Mesenchymal stem cell (in vitro differentiated cells and primary cell): Measurements from ENCODE around the gene POLR2J3.
"Not testable (repeated sequence)": the region's sequence is repeated elsewhere in the genome, so short reads cannot be mapped to it uniquely, and the experiment has no call there.

Experiments
- DNase-seq: peaks from one replicate; pipeline ENCODE4 v3.0.0-alpha.2; 2013
- H2AFZ ChIP-seq: one replicate; pipeline ENCODE4 v1.6.1; 2013; ENCODE audit warnings: low read depth, mild to moderate bottlenecking, control low read depth, inconsistent platforms, low read length, moderate library complexity
- H2AK5ac ChIP-seq: 2 replicates; pipeline ENCODE4 v1.6.1; 2013; ENCODE audit warnings: low read length, moderate library complexity, mild to moderate bottlenecking, inconsistent platforms; ENCODE audit not compliant: severe bottlenecking
- H2BK120ac ChIP-seq: one replicate; pipeline ENCODE4 v1.6.1; 2013; ENCODE audit warnings: low read depth, mild to moderate bottlenecking, inconsistent platforms, low read length, moderate library complexity
- H2BK12ac ChIP-seq, 2 experiments: one replicate each; pipeline ENCODE4 v1.6.1; 2013; ENCODE audit warnings: inconsistent platforms in 2 of 2, low read length in 2 of 2, mild to moderate bottlenecking in 2 of 2, moderate library complexity in 2 of 2, control low read depth in 1 of 2
- H2BK15ac ChIP-seq: one replicate; pipeline ENCODE4 v1.6.1; 2013; ENCODE audit warnings: mild to moderate bottlenecking, low read depth, inconsistent platforms; ENCODE audit not compliant: poor library complexity, severe bottlenecking
- H2BK5ac ChIP-seq: 2 replicates; pipeline ENCODE4 v1.6.1; 2013; ENCODE audit warnings: low read depth, mild to moderate bottlenecking, low read length, control low read depth, inconsistent platforms; ENCODE audit not compliant: poor library complexity, severe bottlenecking
- H3K14ac ChIP-seq, 2 experiments: one replicate each; pipeline ENCODE4 v1.6.1; 2013; ENCODE audit warnings: inconsistent platforms in 2 of 2, low read length in 2 of 2, control low read depth in 1 of 2, mild to moderate bottlenecking in 1 of 2, moderate library complexity in 1 of 2
- H3K18ac ChIP-seq, 2 experiments: one replicate each; pipeline ENCODE4 v1.6.1; 2013; ENCODE audit warnings: inconsistent platforms in 2 of 2, low read length in 2 of 2, control low read depth in 1 of 2, low read depth in 1 of 2, mild to moderate bottlenecking in 1 of 2
- H3K23ac ChIP-seq, 2 experiments: one replicate each; pipeline ENCODE4 v1.6.1; 2013; ENCODE audit warnings: inconsistent platforms in 2 of 2, low read length in 2 of 2, mild to moderate bottlenecking in 2 of 2, moderate library complexity in 2 of 2, control low read depth in 1 of 2
- H3K27ac ChIP-seq: 2 replicates; pipeline ENCODE4 v1.5.1; 2013; ENCODE audit warnings: mild to moderate bottlenecking, moderate library complexity, low read length, control low read depth, inconsistent platforms; ENCODE audit not compliant: poor library complexity, severe bottlenecking
- H3K27me3 ChIP-seq, 2 experiments: 2 replicates each; pipeline versions ENCODE4 v1.6.1 to v1.7.0; 2013; ENCODE audit warnings: low read length in 2 of 2, mild to moderate bottlenecking in 2 of 2, moderate library complexity in 2 of 2, control low read depth in 1 of 2, inconsistent platforms in 1 of 2; ENCODE audit not compliant: control insufficient read depth in 1 of 2, insufficient read depth in 1 of 2
- H3K36me3 ChIP-seq, 2 experiments: 2 replicates each; pipeline versions ENCODE4 v1.6.1 to v1.7.0; 2013; ENCODE audit warnings: low read length in 2 of 2, control low read depth in 1 of 2, inconsistent platforms in 1 of 2, low read depth in 1 of 2, mild to moderate bottlenecking in 1 of 2; ENCODE audit not compliant: insufficient read depth in 2 of 2, control insufficient read depth in 1 of 2
- H3K4ac ChIP-seq, 2 experiments: one replicate each; pipeline ENCODE4 v1.6.1; 2013; ENCODE audit warnings: inconsistent platforms in 2 of 2, low read length in 2 of 2, mild to moderate bottlenecking in 2 of 2, moderate library complexity in 2 of 2, control low read depth in 1 of 2, low read depth in 1 of 2
- H3K4me1 ChIP-seq: 2 replicates; pipeline ENCODE4 v1.6.1; 2013; ENCODE audit warnings: low read depth, low read length, control low read depth; ENCODE audit not compliant: control insufficient read depth, insufficient read depth
- H3K4me2 ChIP-seq: 2 replicates; pipeline ENCODE4 v1.6.1; 2013; ENCODE audit warnings: low read length, mild to moderate bottlenecking, inconsistent platforms; ENCODE audit not compliant: poor library complexity, severe bottlenecking
- H3K4me3 ChIP-seq, 2 experiments: 2 replicates each; pipeline versions ENCODE4 v1.5.1 to v1.7.0; 2013; ENCODE audit warnings: low read length in 2 of 2, mild to moderate bottlenecking in 2 of 2, control low read depth in 1 of 2, low read depth in 1 of 2; ENCODE audit not compliant: insufficient read depth in 1 of 2
- H3K79me1 ChIP-seq: replicated peaks from 2 replicates; pipeline ENCODE4 v1.6.1; 2013; ENCODE audit warnings: mild to moderate bottlenecking, control low read depth, low read length, inconsistent platforms; ENCODE audit not compliant: poor library complexity, severe bottlenecking
- H3K9ac ChIP-seq: 2 replicates; pipeline ENCODE4 v1.7.0; 2013; ENCODE audit warnings: mild to moderate bottlenecking, low read length, moderate library complexity
- H3K9me3 ChIP-seq: 2 replicates; pipeline ENCODE4 v1.7.0; 2013; ENCODE audit warnings: mild to moderate bottlenecking, low read length; ENCODE audit not compliant: control insufficient read depth
- H4K8ac ChIP-seq: one replicate; pipeline ENCODE4 v1.6.1; 2013; ENCODE audit warnings: inconsistent platforms, mild to moderate bottlenecking, low read length, moderate library complexity
- H4K91ac ChIP-seq: one replicate; pipeline ENCODE4 v1.6.1; 2013; ENCODE audit warnings: mild to moderate bottlenecking, low read length, inconsistent platforms
- WGBS: methylation state at CpG from one replicate; pipeline ENCODE4 v1.1.7; 2013; ENCODE audit warnings: mixed read lengths; 5-methylcytosine and 5-hydroxymethylcytosine counted together

The POLR2J3 gene

GRCh38 chr7:102545288-102545687, 27.1 kb downstream of the POLR2J3 start:
- WGBS, result 100% methylated on average over 2 of the region's 12 CpGs
- not testable (repeated sequence) for H3K9me3 ChIP-seq

DNA sequence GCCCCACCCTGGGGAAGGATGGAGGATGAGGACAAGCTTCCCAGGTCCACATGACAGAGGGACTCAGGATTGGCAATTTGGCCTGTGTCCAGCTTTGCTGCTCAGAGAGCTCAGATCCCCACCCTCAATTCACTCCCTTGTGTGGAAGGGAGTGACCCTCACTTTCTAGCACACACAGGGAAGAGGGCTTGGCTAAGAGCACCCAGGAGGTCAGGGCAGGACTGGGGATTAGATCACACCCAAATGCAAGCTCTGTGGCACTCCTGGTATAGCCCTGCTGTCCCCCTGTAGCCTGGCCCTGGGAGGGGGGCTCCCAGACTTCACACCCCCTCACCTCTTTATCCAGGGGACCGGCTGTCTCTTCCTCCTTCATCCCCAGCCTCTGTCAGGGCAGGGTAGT, 28.0 kb downstream of the POLR2J3 start:
- not testable (repeated sequence) for H2BK120ac ChIP-seq, H3K27ac ChIP-seq, H3K18ac ChIP-seq, H3K36me3 ChIP-seq, H2AK5ac ChIP-seq, H3K23ac ChIP-seq, H2BK12ac ChIP-seq, H3K4ac ChIP-seq, H2BK15ac ChIP-seq, H3K79me1 ChIP-seq, H3K9me3 ChIP-seq, H2AFZ ChIP-seq, H4K8ac ChIP-seq, H3K4me3 ChIP-seq, H3K9ac ChIP-seq, H2BK5ac ChIP-seq, H3K4me1 ChIP-seq, H3K14ac ChIP-seq, H3K27me3 ChIP-seq, DNase-seq, H4K91ac ChIP-seq, H3K4me2 ChIP-seq
- no CpG with 5 or more reads among the region's 1 CpG for WGBS

More at GRCh38 chr7:102545288-102545687, 27.1 kb downstream of the POLR2J3 start:
- not testable (repeated sequence) for H3K23ac ChIP-seq, DNase-seq, H3K4ac ChIP-seq, H3K9ac ChIP-seq, H4K8ac ChIP-seq, H2BK120ac ChIP-seq, H3K4me2 ChIP-seq, H3K4me1 ChIP-seq, H4K91ac ChIP-seq, H3K79me1 ChIP-seq, H2AK5ac ChIP-seq, H3K14ac ChIP-seq, H3K4me3 ChIP-seq, H3K36me3 ChIP-seq, H3K27ac ChIP-seq, H2BK5ac ChIP-seq, H3K18ac ChIP-seq, H2BK12ac ChIP-seq, H2BK15ac ChIP-seq, H3K27me3 ChIP-seq, H2AFZ ChIP-seq

DNA sequence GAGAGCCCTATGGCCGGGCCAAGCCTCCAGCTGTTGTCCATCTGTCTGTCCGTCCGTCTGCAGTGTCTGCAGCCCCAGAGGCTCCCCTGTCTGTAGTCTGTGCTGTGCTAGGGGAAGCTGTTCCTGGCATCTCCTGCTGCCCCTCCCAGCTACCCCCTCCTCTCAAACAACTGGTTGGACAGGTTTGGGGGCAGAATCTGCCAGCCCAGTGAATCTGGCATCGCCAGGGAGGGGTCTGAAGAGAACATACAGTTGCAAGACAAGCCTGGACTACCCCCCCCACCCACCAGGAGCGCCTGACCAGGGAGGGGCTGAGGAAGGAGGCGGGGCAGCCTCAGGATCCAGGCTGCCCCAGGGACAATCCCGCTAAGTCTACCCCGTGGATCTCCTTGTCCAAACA, 28.8 kb downstream of the POLR2J3 start, which contains the start of gene UPK3BL2:
Gene UPK3BL2 (minus strand): TSS at position 101 of the 400 bp plus-strand sequence. CDS start 60 bp downstream, at position 41.
- H4K91ac ChIP-seq, H3K14ac ChIP-seq, H3K27ac ChIP-seq, H3K4me3 ChIP-seq, H2BK5ac ChIP-seq, H3K79me1 ChIP-seq, H2BK120ac ChIP-seq, H3K4me1 ChIP-seq, H3K4me2 ChIP-seq, H3K27me3 ChIP-seq, H3K4ac ChIP-seq, H2BK15ac ChIP-seq, H2BK12ac ChIP-seq, H3K9ac ChIP-seq, H4K8ac ChIP-seq, H3K9me3 ChIP-seq, H3K36me3 ChIP-seq, H2AFZ ChIP-seq, H3K23ac ChIP-seq, H3K18ac ChIP-seq, DNase-seq, H2AK5ac ChIP-seq: not testable (repeated sequence)
- WGBS, result no CpG with 5 or more reads among the region's 8 CpGs

- WGBS, result no CpG with 5 or more reads among the region's 11 CpGs
- not testable (repeated sequence) for H4K8ac ChIP-seq, H2BK12ac ChIP-seq
Observed at GRCh38 chr7:102542771-102543170, 29.6 kb downstream of the POLR2J3 start.

More at GRCh38 chr7:102542771-102543170, 29.6 kb downstream of the POLR2J3 start:
- not testable (repeated sequence) for H3K36me3 ChIP-seq, H3K9me3 ChIP-seq, H2AFZ ChIP-seq, H3K18ac ChIP-seq, H3K4ac ChIP-seq, H2BK120ac ChIP-seq, DNase-seq, H3K79me1 ChIP-seq, H4K91ac ChIP-seq, H2AK5ac ChIP-seq, H3K23ac ChIP-seq, H3K4me3 ChIP-seq, H3K14ac ChIP-seq, H3K9ac ChIP-seq, H2BK5ac ChIP-seq, H3K27me3 ChIP-seq, H3K4me1 ChIP-seq, H2BK15ac ChIP-seq, H3K27ac ChIP-seq, H3K4me2 ChIP-seq
